Activated CD8-positive, alpha-beta memory T cell treated with anti-CD3 and anti-CD28 coated beads for 4 hours (primary cell): ENCODE results near the gene TMEM179.
A peak's percentile ranks its signal among the peaks of the same experiment; 100 is the strongest.
"Not testable (repeated sequence)": the region's sequence is repeated elsewhere in the genome, so short reads cannot be mapped to it uniquely, and the experiment has no call there.

ENCODE experiments used
- DNase-seq, 2 donors: peaks; one replicate each; pipeline ENCODE4 v3.0.0-alpha.2; 2020; ENCODE audit warnings: low read depth in 2 of 2

Gene TMEM179

GRCh38 chr14:104604458-104605449 is at the start of gene TMEM179:
TMEM179 (minus strand) TSS chr14:104604772; CDS start chr14:104604741, 31 bp downstream.
- DNase-seq = no peak

GRCh38 chr14:104654119-104654518 is 49.5 kb upstream of the TMEM179 start:
- DNase-seq = no peak

- not testable (repeated sequence) for DNase-seq
Measured at GRCh38 chr14:104653130-104653920, 48.8 kb upstream of the TMEM179 start.

- no peak for DNase-seq
Measured at GRCh38 chr14:104652386-104652785, 47.8 kb upstream of the TMEM179 start.

GRCh38 chr14:104651876-104652260 is 47.3 kb upstream of the TMEM179 start:
- DNase-seq = no peak

- no peak for DNase-seq
Measured at GRCh38 chr14:104650981-104651875, 46.7 kb upstream of the TMEM179 start.

GRCh38 chr14:104650057-104650980 is 45.7 kb upstream of the TMEM179 start:
- DNase-seq = peak; percentile 31 to 46

GRCh38 chr14:104647467-104648043 is 43.0 kb upstream of the TMEM179 start:
- no peak for DNase-seq

GRCh38 chr14:104644656-104645378 is 40.2 kb upstream of the TMEM179 start:
- DNase-seq = no peak

- DNase-seq = no peak
Measured at GRCh38 chr14:104644091-104644635, 39.6 kb upstream of the TMEM179 start.

GRCh38 chr14:104643306-104643705 is 38.7 kb upstream of the TMEM179 start:
- no peak for DNase-seq

- DNase-seq = no peak
Measured at GRCh38 chr14:104642540-104642868, 37.9 kb upstream of the TMEM179 start.

GRCh38 chr14:104641753-104642539 is 37.4 kb upstream of the TMEM179 start:
- DNase-seq = no peak

GRCh38 chr14:104640681-104641080 is 36.1 kb upstream of the TMEM179 start:
- no peak for DNase-seq

- no peak for DNase-seq
Measured at GRCh38 chr14:104639885-104640548, 35.4 kb upstream of the TMEM179 start.

GRCh38 chr14:104639471-104639870 is 34.9 kb upstream of the TMEM179 start:
- DNase-seq = no peak

GRCh38 chr14:104638927-104639450 is 34.4 kb upstream of the TMEM179 start:
- no peak for DNase-seq

- DNase-seq = no peak
Measured at GRCh38 chr14:104638190-104638589, 33.6 kb upstream of the TMEM179 start.
